GM19025 (cell line): ENCODE results near the gene CAMK1D.

Source experiments
- ATAC-seq: cut with Tn5 transposase; IDR thresholded peaks from one replicate; pipeline ENCODE4 v1.9.1; 2021; ENCODE audit warnings: mild to moderate bottlenecking, low read depth, moderate library complexity; ENCODE audit not compliant: unreplicated experiment

CAMK1D gene

GRCh38 chr10:12829831-12830390 is 480.6 kb downstream of the CAMK1D start:
- no peak for ATAC-seq

- no peak for ATAC-seq
Measured at GRCh38 chr10:12832096-12832495, 482.7 kb downstream of the CAMK1D start.

GRCh38 chr10:12833451-12833850 is 484.1 kb downstream of the CAMK1D start:
- ATAC-seq: no peak

- no peak for ATAC-seq
Measured at GRCh38 chr10:12834116-12834665, 484.8 kb downstream of the CAMK1D start.

- no peak for ATAC-seq
Measured at GRCh38 chr10:12834721-12835120, 485.4 kb downstream of the CAMK1D start.

- ATAC-seq: no peak
Measured at GRCh38 chr10:12835709-12836108, 486.4 kb downstream of the CAMK1D start.

GRCh38 chr10:12838366-12838765 is 489.0 kb downstream of the CAMK1D start:
- ATAC-seq: no peak

- no peak for ATAC-seq
Measured at GRCh38 chr10:12838995-12839927, 489.9 kb downstream of the CAMK1D start.

- ATAC-seq: no peak
Measured at GRCh38 chr10:12839941-12840611, 490.7 kb downstream of the CAMK1D start.

GRCh38 chr10:12841426-12841825 is 492.1 kb downstream of the CAMK1D start:
- ATAC-seq: no peak

- no peak for ATAC-seq
Measured at GRCh38 chr10:12841826-12842225, 492.5 kb downstream of the CAMK1D start.

- no peak for ATAC-seq
Measured at GRCh38 chr10:12842310-12842709, 493.0 kb downstream of the CAMK1D start.

- no peak for ATAC-seq
Measured at GRCh38 chr10:12843296-12843945, 494.1 kb downstream of the CAMK1D start.

GRCh38 chr10:12844811-12845483 is 495.6 kb downstream of the CAMK1D start:
- no peak for ATAC-seq

- ATAC-seq: no peak
Measured at GRCh38 chr10:12846718-12847117, 497.4 kb downstream of the CAMK1D start.

GRCh38 chr10:12847361-12847975 is 498.1 kb downstream of the CAMK1D start:
- ATAC-seq: no peak

- ATAC-seq: no peak
Measured at GRCh38 chr10:12848439-12849173, 499.3 kb downstream of the CAMK1D start.

GRCh38 chr10:12849319-12850181 is 500.2 kb downstream of the CAMK1D start:
- ATAC-seq: no peak
